Peyer's patch (tissue), 4 donors: ENCODE data around the gene GCDH. TPM values are rescaled to one million over a fixed set of nuclear protein-coding genes. Genes with fewer than 3 reads are reported as not detected.

ENCODE experiments used
- DNase-seq, 3 donors: peaks; one replicate each; pipeline ENCODE4 v3.0.0-alpha.2; 2017 to 2019
- H3K27ac ChIP-seq, 4 donors: fragments of 200-600 bp; sonication (generic); one replicate each; pipeline ENCODE4 v1.5.1; 2016 to 2019
- H3K27me3 ChIP-seq, 2 donors: fragments of 200-600 bp; sonication (generic); one replicate each; pipeline ENCODE4 v1.5.1; 2019
- H3K36me3 ChIP-seq, 3 donors: fragments of 200-600 bp; sonication (generic); one replicate each; pipeline ENCODE4 v1.5.1; 2016 to 2019
- H3K4me1 ChIP-seq, 4 donors: fragments of 200-600 bp; sonication (generic); one replicate each; pipeline ENCODE4 v1.5.1; 2016 to 2019
- H3K4me3 ChIP-seq, 4 donors: fragments of 200-600 bp; sonication (generic); 1 replicate in 3 of 4; 2 replicates in 1 of 4; pipeline ENCODE4 v1.5.1; 2016 to 2019; ENCODE audit warnings: mild to moderate bottlenecking in 1 of 4
- H3K9me3 ChIP-seq, 4 donors: fragments of 200-600 bp; sonication (generic); one replicate each; pipeline ENCODE4 v1.5.1; 2016 to 2019; ENCODE audit warnings: mild to moderate bottlenecking in 1 of 4
- POLR2A ChIP-seq, 2 donors: fragments of 450-650 bp; IDR thresholded peaks; one replicate each; pipeline ENCODE4 v1.5.1; 2017; ENCODE audit warnings: antibody characterized with exemption in 2 of 2, mild to moderate bottlenecking in 2 of 2, moderate library complexity in 2 of 2
- total RNA-seq, 4 donors: library from RNA; depleted of rRNA; stranded (reverse); fragments of >200 nt; gene quantifications; one replicate each; pipeline ENCODE4 v1.1.0, GENCODE V29; 2016
- TF ChIP-seq, protein P1 (sequence below), 6 experiments: fragments of 450-650 bp in 4 of 6; fragments of 200-600 bp in 2 of 6; sonication (generic) in 1 of 6; IDR thresholded peaks; one replicate each; pipeline ENCODE4 v1.5.1; 2017 to 2019; ENCODE audit warnings: antibody characterized with exemption in 6 of 6, mild to moderate bottlenecking in 3 of 6, moderate library complexity in 1 of 6

GCDH gene
- total RNA-seq, 4 donors from 2014 or later: 25.2 to 44.4 (median 32.4) TPM

DNA sequence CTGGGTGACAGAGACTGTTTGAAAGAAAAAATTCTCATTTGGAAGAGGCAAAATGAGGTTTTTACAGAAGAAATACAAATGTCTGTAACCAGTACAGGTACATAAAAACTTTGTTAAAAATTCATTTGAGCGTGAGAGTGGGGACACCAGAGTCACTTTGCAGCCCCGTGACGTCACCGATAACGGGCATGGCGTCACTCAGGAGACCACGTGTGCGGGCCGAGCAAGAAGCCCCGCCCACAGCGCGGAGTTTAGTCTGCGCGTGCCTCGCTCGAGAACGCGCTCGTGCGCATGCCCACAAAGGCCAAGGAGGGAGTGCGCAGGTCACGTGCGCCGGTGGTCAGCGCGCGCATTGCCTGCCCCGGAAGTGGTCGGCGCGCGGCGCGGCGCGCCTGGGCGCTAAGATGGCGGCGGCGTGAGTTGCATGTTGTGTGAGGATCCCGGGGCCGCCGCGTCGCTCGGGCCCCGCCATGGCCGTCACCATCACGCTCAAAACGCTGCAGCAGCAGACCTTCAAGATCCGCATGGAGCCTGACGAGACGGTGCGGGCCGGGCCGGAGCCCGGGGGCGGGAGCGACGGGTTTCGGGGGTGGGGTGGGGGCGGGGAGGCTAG, 54.6 kb downstream of the GCDH start, which contains the start of gene RAD23A:
RAD23A (plus strand) TSS at position 384 of the 613 bp plus-strand sequence; CDS start at position 471, 87 bp downstream.
- TF ChIP-seq POLR2A (IDR thresholded peaks at IDR 0.05): peak; percentile 71 to 80
- TF ChIP-seq, protein P1, sequence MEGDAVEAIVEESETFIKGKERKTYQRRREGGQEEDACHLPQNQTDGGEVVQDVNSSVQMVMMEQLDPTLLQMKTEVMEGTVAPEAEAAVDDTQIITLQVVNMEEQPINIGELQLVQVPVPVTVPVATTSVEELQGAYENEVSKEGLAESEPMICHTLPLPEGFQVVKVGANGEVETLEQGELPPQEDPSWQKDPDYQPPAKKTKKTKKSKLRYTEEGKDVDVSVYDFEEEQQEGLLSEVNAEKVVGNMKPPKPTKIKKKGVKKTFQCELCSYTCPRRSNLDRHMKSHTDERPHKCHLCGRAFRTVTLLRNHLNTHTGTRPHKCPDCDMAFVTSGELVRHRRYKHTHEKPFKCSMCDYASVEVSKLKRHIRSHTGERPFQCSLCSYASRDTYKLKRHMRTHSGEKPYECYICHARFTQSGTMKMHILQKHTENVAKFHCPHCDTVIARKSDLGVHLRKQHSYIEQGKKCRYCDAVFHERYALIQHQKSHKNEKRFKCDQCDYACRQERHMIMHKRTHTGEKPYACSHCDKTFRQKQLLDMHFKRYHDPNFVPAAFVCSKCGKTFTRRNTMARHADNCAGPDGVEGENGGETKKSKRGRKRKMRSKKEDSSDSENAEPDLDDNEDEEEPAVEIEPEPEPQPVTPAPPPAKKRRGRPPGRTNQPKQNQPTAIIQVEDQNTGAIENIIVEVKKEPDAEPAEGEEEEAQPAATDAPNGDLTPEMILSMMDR (IDR thresholded peaks at IDR 0.05): peak in 2 of 6 experiments; percentile 23 to 30
- peaks cover 0 to 73% (median 0%) of the 10 kb centered on the region in 3 donors for H3K36me3 ChIP-seq

DNA sequence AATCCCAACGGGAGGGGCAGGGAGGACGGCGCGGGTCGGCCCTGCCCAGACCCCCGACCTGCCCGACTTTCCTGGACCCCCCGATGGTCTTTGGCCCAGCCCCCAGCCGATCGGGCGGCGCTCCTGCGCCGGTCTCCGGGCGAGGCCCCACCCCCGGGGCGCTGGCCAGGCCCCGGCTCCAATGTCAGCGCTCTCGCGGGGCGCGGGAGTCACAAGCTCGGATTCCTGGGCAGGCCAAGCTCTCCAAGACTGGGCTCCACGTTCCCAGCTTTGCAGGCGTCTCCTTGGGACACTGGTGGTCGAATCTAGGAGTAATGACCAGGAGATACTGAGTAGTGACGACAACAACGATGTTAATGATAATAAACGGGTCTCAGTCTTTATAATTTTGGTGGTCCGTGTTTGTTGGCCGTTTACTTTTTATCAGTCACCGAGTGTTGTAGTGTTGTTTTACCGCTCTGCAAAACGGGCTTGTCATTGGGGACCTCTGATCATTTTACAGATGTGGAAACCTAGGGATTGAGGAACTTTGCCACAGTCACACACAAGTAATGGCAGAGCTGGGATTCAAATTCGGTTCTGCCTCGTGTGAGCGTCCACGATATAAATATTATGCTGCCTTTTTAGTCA, 55.2 kb downstream of the GCDH start:
- DNase-seq: peak in 2 of 3 donors; percentile 73 to 80
- Histone ChIP-seq H3K27me3 (no peaks in the 10 kb centered on the region), H3K9me3 (no peaks in the 10 kb centered on the region), H3K27ac (peak overlapping the region; percentile 93 to 97 (median 96)), H3K4me3 (peak overlapping the region; percentile 74 to 96 (median 83)), H3K36me3 (peaks cover 0 to 73% (median 0%) of the 10 kb centered on the region in 3 donors), H3K4me1 (peaks cover 0 to 39% (median 4%) of the 10 kb centered on the region in 4 donors)
- TF ChIP-seq, protein P1 (IDR thresholded peaks at IDR 0.05): no peak
- TF ChIP-seq POLR2A (IDR thresholded peaks at IDR 0.05): no peak

More for the DNA sequence above, 54.6 kb downstream of the GCDH start, which contains the start of gene RAD23A:
- Histone ChIP-seq H3K27ac (peak within 1 kb of the TSS; percentile 93 to 97 (median 96)), H3K4me1 (peaks cover 0 to 45% (median 7%) of the 10 kb centered on the region in 4 donors), H3K9me3 (no peaks in the 10 kb centered on the region), H3K27me3 (no peaks in the 10 kb centered on the region), H3K4me3 (peak within 1 kb of the TSS; percentile 74 to 96 (median 83))
- peak; percentile 98 to 99 (median 99) for DNase-seq

DNA sequence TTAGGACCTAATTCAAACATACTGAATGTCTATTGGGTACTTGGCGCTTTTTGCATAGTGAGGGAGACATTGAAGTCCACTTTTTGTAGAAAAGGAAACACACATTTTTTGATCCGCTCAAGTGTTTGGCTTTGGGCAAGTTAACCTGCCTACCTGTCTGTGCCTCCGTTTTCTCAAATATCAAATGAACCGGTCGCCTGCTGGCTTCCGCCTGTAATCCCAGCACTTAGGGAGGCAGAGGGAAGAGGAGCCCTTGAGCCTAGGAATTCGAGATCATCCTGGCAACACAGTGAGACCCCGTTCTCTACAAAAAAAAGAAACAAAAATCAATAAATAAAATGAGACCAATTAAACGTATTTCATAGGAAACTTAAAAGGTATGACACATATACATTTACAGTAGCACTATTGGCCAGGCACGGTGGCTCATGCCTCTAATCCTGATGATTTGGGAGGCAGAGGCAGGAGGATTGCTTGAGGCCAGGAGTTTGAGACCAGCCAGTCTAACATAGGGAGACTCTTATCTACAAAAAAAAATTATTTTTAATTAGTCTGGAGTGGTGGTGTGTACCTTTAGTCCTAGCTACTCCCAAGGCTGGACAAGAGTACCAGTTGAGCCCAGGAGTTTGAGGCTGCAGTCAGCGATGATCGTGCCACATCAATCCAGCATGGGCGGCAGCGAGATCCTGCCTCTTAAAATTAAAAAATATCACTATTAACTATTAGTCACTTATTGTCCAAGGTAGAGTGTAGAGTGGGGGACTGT, 56.0 kb downstream of the GCDH start:
- H3K27ac ChIP-seq: peak overlapping the region in 2 of 4 donors; percentile 93 to 97
- peaks cover 0 to 73% (median 0%) of the 10 kb centered on the region in 3 donors for H3K36me3 ChIP-seq
- peaks cover 0 to 32% (median 4%) of the 10 kb centered on the region in 4 donors for H3K4me1 ChIP-seq
- no peak for DNase-seq
- H3K9me3 ChIP-seq: no peaks in the 10 kb centered on the region
- no peaks in the 10 kb centered on the region for H3K27me3 ChIP-seq
- no peak for TF ChIP-seq POLR2A (IDR thresholded peaks at IDR 0.05)
- TF ChIP-seq, protein P1 (IDR thresholded peaks at IDR 0.05): no peak
- peak overlapping the region; percentile 74 to 96 (median 83) for H3K4me3 ChIP-seq

DNA sequence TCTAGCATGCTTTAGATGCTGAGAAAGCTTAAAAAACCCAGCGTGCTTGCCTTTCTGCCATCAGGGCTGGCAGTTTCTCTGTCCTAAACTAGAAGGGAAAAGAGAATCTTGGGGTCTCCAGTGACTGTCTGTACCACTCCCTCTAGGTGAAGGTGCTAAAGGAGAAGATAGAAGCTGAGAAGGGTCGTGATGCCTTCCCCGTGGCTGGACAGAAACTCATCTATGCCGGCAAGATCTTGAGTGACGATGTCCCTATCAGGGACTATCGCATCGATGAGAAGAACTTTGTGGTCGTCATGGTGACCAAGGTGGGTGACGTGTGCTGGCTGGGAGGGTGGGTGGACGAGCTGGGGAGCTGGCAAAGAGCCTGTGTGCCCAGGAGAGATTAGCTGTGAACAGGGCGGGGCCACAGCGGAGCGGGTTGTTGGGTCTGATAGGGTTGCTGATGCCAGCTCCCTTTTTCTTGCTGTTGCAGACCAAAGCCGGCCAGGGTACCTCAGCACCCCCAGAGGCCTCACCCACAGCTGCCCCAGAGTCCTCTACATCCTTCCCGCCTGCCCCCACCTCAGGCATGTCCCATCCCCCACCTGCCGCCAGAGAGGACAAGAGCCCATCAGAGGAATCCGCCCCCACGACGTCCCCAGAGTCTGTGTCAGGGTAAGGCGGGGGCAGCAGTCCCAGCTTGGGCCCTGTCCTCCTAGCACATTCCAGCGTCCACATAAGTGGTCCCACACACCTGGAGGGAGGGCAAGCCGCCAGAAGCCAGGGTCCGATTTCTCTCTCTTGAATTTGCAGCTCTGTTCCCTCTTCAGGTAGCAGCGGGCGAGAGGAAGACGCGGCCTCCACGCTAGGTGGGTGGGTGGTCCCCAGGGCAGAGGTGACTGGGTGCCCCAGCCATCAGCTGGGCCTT, 57.0 kb downstream of the GCDH start:
- TF ChIP-seq, protein P1 (IDR thresholded peaks at IDR 0.05): no peak
- TF ChIP-seq POLR2A (IDR thresholded peaks at IDR 0.05): no peak
- Histone ChIP-seq H3K9me3 (no peaks in the 10 kb centered on the region), H3K27me3 (no peaks in the 10 kb centered on the region), H3K36me3 (peaks cover 0 to 72% (median 0%) of the 10 kb centered on the region in 3 donors), H3K4me3 (no peak overlapping the region), H3K4me1 (peaks cover 0 to 33% (median 4%) of the 10 kb centered on the region in 4 donors), H3K27ac (no peak overlapping the region)
- no peak for DNase-seq
